ENCODE measurements around the gene USP17L30.
"Not testable (repeated sequence)": the region's sequence is repeated elsewhere in the genome, so short reads cannot be mapped to it uniquely, and the experiment has no call there.

Gene USP17L30

GRCh38 chr4:9350866-9351265, 12.1 kb upstream of the USP17L30 start:
- not testable (repeated sequence) for H3K27ac ChIP-seq (ENCODE audit: low read depth, low read length); H3K4me3 ChIP-seq (ENCODE audit: low read depth, low read length); H3K9me3 ChIP-seq (ENCODE audit: insufficient read depth, low read depth, low read length); H3K27me3 ChIP-seq (ENCODE audit: insufficient read depth, low read length); H2BK12ac ChIP-seq (ENCODE audit: low read length); H2BK5ac ChIP-seq (ENCODE audit: low read depth, low read length, poor library complexity); H3K36me3 ChIP-seq (ENCODE audit: control insufficient read depth in 1 of 2, insufficient read depth in 2 of 2, low read length in 2 of 2); H4K8ac ChIP-seq (ENCODE audit: low read depth, low read length); H3K79me2 ChIP-seq (ENCODE audit: control insufficient read depth, insufficient read depth, low read length, poor library complexity); H3K18ac ChIP-seq (ENCODE audit: low read length); H3K4me2 ChIP-seq (ENCODE audit: low read length); H4K12ac ChIP-seq (ENCODE audit: low read depth, low read length); DNase-seq; H4K91ac ChIP-seq (ENCODE audit: low read depth, low read length); H3K14ac ChIP-seq (ENCODE audit: low read length); H2AK5ac ChIP-seq (ENCODE audit: low read length); H3K4ac ChIP-seq (ENCODE audit: low read depth, low read length); H3K4me1 ChIP-seq (ENCODE audit: control insufficient read depth in 1 of 2, insufficient read depth in 2 of 2, low read length in 2 of 2); H3K23ac ChIP-seq (ENCODE audit: low read length); H3K9ac ChIP-seq (ENCODE audit: low read length); H2AFZ ChIP-seq (ENCODE audit: insufficient read depth, low read length, poor library complexity); H3K79me1 ChIP-seq (ENCODE audit: low read length); H2BK120ac ChIP-seq (ENCODE audit: insufficient read depth, low read length, poor library complexity)
- WGBS (ENCODE audit: extremely low coverage, insufficient coverage, insufficient read length): no CpG with 5 or more reads among the region's 18 CpGs

GRCh38 chr4:9353338-9353737, 9.6 kb upstream of the USP17L30 start, which contains the start of gene USP17L29:
Gene USP17L29, plus strand, starts transcription at chr4:9353638. Its CDS starts 0 bp downstream, at chr4:9353638.
- H4K12ac ChIP-seq (ENCODE audit: low read depth, low read length); H3K18ac ChIP-seq (ENCODE audit: low read length); H3K9ac ChIP-seq (ENCODE audit: low read length); H3K27ac ChIP-seq (ENCODE audit: low read depth, low read length); H2BK12ac ChIP-seq (ENCODE audit: low read length); H2BK120ac ChIP-seq (ENCODE audit: insufficient read depth, low read length, poor library complexity); H4K91ac ChIP-seq (ENCODE audit: low read depth, low read length); H3K4me1 ChIP-seq (ENCODE audit: control insufficient read depth in 1 of 2, insufficient read depth in 2 of 2, low read length in 2 of 2); H3K79me2 ChIP-seq (ENCODE audit: control insufficient read depth, insufficient read depth, low read length, poor library complexity); H2AFZ ChIP-seq (ENCODE audit: insufficient read depth, low read length, poor library complexity); DNase-seq; H3K4me2 ChIP-seq (ENCODE audit: low read length); H3K23ac ChIP-seq (ENCODE audit: low read length); H3K4me3 ChIP-seq (ENCODE audit: low read depth, low read length); H3K36me3 ChIP-seq (ENCODE audit: control insufficient read depth in 1 of 2, insufficient read depth in 2 of 2, low read length in 2 of 2); H3K4ac ChIP-seq (ENCODE audit: low read depth, low read length); H4K8ac ChIP-seq (ENCODE audit: low read depth, low read length); H3K14ac ChIP-seq (ENCODE audit: low read length); H3K79me1 ChIP-seq (ENCODE audit: low read length); H2AK5ac ChIP-seq (ENCODE audit: low read length); H2BK5ac ChIP-seq (ENCODE audit: low read depth, low read length, poor library complexity); H3K27me3 ChIP-seq (ENCODE audit: insufficient read depth, low read length); H3K9me3 ChIP-seq (ENCODE audit: insufficient read depth, low read depth, low read length): not testable (repeated sequence)
- no CpG with 5 or more reads among the region's 15 CpGs for WGBS (ENCODE audit: extremely low coverage, insufficient coverage, insufficient read length)

GRCh38 chr4:9379881-9380280, 17.0 kb downstream of the USP17L30 start:
- H3K27me3 ChIP-seq (ENCODE audit: insufficient read depth, low read length); H4K8ac ChIP-seq (ENCODE audit: low read depth, low read length); H3K18ac ChIP-seq (ENCODE audit: low read length); H3K27ac ChIP-seq (ENCODE audit: low read depth, low read length); H3K14ac ChIP-seq (ENCODE audit: low read length); H2AK5ac ChIP-seq (ENCODE audit: low read length); H3K23ac ChIP-seq (ENCODE audit: low read length); H3K4me1 ChIP-seq (ENCODE audit: control insufficient read depth in 1 of 2, insufficient read depth in 2 of 2, low read length in 2 of 2); H3K4me2 ChIP-seq (ENCODE audit: low read length); H2BK12ac ChIP-seq (ENCODE audit: low read length); H2AFZ ChIP-seq (ENCODE audit: insufficient read depth, low read length, poor library complexity); H3K36me3 ChIP-seq (ENCODE audit: control insufficient read depth in 1 of 2, insufficient read depth in 2 of 2, low read length in 2 of 2); H4K12ac ChIP-seq (ENCODE audit: low read depth, low read length); H3K4me3 ChIP-seq (ENCODE audit: low read depth, low read length); H3K79me2 ChIP-seq (ENCODE audit: control insufficient read depth, insufficient read depth, low read length, poor library complexity); H2BK120ac ChIP-seq (ENCODE audit: insufficient read depth, low read length, poor library complexity); H2BK5ac ChIP-seq (ENCODE audit: low read depth, low read length, poor library complexity); H3K4ac ChIP-seq (ENCODE audit: low read depth, low read length); H3K9ac ChIP-seq (ENCODE audit: low read length); H3K9me3 ChIP-seq (ENCODE audit: insufficient read depth, low read depth, low read length); H4K91ac ChIP-seq (ENCODE audit: low read depth, low read length); H3K79me1 ChIP-seq (ENCODE audit: low read length); DNase-seq: not testable (repeated sequence)
- WGBS (ENCODE audit: extremely low coverage, insufficient coverage, insufficient read length): no CpG with 5 or more reads among the region's 1 CpG

- no CpG with 5 or more reads among the region's 36 CpGs for WGBS (ENCODE audit: extremely low coverage, insufficient coverage, insufficient read length)
- H2AFZ ChIP-seq (ENCODE audit: insufficient read depth, low read length, poor library complexity); H3K27ac ChIP-seq (ENCODE audit: low read depth, low read length); H2BK12ac ChIP-seq (ENCODE audit: low read length); H3K18ac ChIP-seq (ENCODE audit: low read length); H2AK5ac ChIP-seq (ENCODE audit: low read length); H3K4me1 ChIP-seq (ENCODE audit: control insufficient read depth in 1 of 2, insufficient read depth in 2 of 2, low read length in 2 of 2); H2BK120ac ChIP-seq (ENCODE audit: insufficient read depth, low read length, poor library complexity); H3K79me2 ChIP-seq (ENCODE audit: control insufficient read depth, insufficient read depth, low read length, poor library complexity); H3K9ac ChIP-seq (ENCODE audit: low read length); H4K8ac ChIP-seq (ENCODE audit: low read depth, low read length); H3K4me3 ChIP-seq (ENCODE audit: low read depth, low read length); H3K9me3 ChIP-seq (ENCODE audit: insufficient read depth, low read depth, low read length); H3K4me2 ChIP-seq (ENCODE audit: low read length); H4K91ac ChIP-seq (ENCODE audit: low read depth, low read length); H2BK5ac ChIP-seq (ENCODE audit: low read depth, low read length, poor library complexity); H3K4ac ChIP-seq (ENCODE audit: low read depth, low read length); H3K36me3 ChIP-seq (ENCODE audit: control insufficient read depth in 1 of 2, insufficient read depth in 2 of 2, low read length in 2 of 2); H3K27me3 ChIP-seq (ENCODE audit: insufficient read depth, low read length); H3K23ac ChIP-seq (ENCODE audit: low read length); H3K14ac ChIP-seq (ENCODE audit: low read length); H3K79me1 ChIP-seq (ENCODE audit: low read length): not testable (repeated sequence)
- H4K12ac ChIP-seq (ENCODE audit: low read depth, low read length): peak overlapping the region; percentile 51
- DNase-seq: peak in 1 of 2 donors; percentile 18
Observed at GRCh38 chr4:9381012-9381534, 18.1 kb downstream of the USP17L30 start.

Data from trophoblast cell (in vitro differentiated cells and primary cell).